SK-N-MC (cell line): ENCODE data around the gene AHCY.

Experiments
- EZH2 ChIP-seq: fragments of 200-600 bp; sonication (generic); IDR thresholded peaks from one replicate; pipeline ENCODE4 v1.6.1; 2017; ENCODE audit warnings: antibody characterized with exemption
- POLR2AphosphoS5 ChIP-seq: IDR thresholded peaks from 2 replicates; pipeline ENCODE4 v1.6.1; 2012; ENCODE audit warnings: mild to moderate bottlenecking, low read depth, low read length, borderline replicate concordance

DNA sequence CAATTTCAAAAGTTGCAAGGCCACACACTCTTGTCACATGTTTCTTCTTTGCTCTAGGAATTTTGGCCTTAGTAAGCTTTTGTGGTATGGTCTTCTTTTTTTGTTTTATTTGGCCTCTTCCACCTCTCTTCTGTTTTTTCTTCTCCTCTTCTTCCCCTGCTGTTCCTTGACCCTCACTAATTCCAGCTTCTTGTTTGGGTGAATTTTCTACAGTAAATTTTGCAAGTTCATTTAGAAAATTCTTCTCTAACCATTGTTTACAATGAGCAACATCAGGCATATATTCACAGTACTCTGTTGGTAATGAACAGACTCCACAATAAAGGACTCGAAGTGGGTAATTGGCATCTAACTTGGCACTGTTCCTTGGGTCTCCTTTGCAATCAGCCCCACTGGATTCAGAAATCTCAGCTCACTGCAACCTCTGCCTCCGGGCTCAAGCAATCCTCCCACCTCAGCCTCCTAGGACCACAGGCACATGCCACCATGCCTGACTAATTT, 57.0 kb downstream of the AHCY start:
- TF ChIP-seq EZH2 (no peak), POLR2AphosphoS5 (no peak)
